Chondrocyte (in vitro differentiated cells): Measurements from ENCODE around the gene UBA52. TPM values are rescaled to one million over a fixed set of nuclear protein-coding genes. Genes with fewer than 3 reads are reported as not detected.

Source experiments
- DNase-seq: peaks from one replicate; pipeline ENCODE4 v3.0.0; 2021; ENCODE audit warnings: mixed read lengths, low spot score
- H3K27ac Mint-ChIP-seq: one replicate; pipeline ENCODE4 v1.8.0; 2021; ENCODE audit warnings: mild to moderate bottlenecking, moderate library complexity, mixed read lengths; ENCODE audit not compliant: unreplicated experiment
- H3K27me3 Mint-ChIP-seq: 2 replicates; pipeline ENCODE4 v1.8.0; 2021; ENCODE audit warnings: low read depth, mixed read lengths
- H3K36me3 Mint-ChIP-seq: 2 replicates; pipeline ENCODE4 v1.8.0; 2021; ENCODE audit warnings: low read depth, mixed read lengths
- H3K4me1 Mint-ChIP-seq: 2 replicates; pipeline ENCODE4 v1.8.0; 2021; ENCODE audit warnings: low read depth, mild to moderate bottlenecking, mixed read lengths
- H3K4me3 Mint-ChIP-seq: one replicate; pipeline ENCODE4 v1.8.0; 2021; ENCODE audit warnings: mild to moderate bottlenecking, moderate library complexity, mixed read lengths; ENCODE audit not compliant: unreplicated experiment
- H3K9me3 Mint-ChIP-seq: 2 replicates; pipeline ENCODE4 v1.8.0; 2021; ENCODE audit warnings: low read depth, mixed read lengths
- CTCF ChIP-seq: fragments of 200-600 bp; sonication (generic); IDR thresholded peaks from 2 replicates; pipeline ENCODE4 v1.5.0; 2021; ENCODE audit warnings: antibody characterized with exemption, mild to moderate bottlenecking, moderate library complexity
- total RNA-seq: library from RNA; stranded (reverse); gene quantifications from 3 replicates; pipeline ENCODE4 v1.2.1, GENCODE V29; 2021

The UBA52 gene
- total RNA-seq, 1 donor from 2014 or later, result 749 TPM

GRCh38 chr19:18594096-18594823, 22.6 kb downstream of the UBA52 start:
- H3K36me3 Mint-ChIP-seq, result no peaks in the 10 kb centered on the region
- peak; percentile 89 for TF ChIP-seq CTCF
- H3K4me1 Mint-ChIP-seq, result peaks cover 14% of the 10 kb centered on the region
- H3K27me3 Mint-ChIP-seq, result no peaks in the 10 kb centered on the region
- H3K27ac Mint-ChIP-seq, result no peak overlapping the region
- no peaks in the 10 kb centered on the region for H3K9me3 Mint-ChIP-seq
- peak overlapping the region; percentile 59 for H3K4me3 Mint-ChIP-seq
- DNase-seq, result no peak

DNA sequence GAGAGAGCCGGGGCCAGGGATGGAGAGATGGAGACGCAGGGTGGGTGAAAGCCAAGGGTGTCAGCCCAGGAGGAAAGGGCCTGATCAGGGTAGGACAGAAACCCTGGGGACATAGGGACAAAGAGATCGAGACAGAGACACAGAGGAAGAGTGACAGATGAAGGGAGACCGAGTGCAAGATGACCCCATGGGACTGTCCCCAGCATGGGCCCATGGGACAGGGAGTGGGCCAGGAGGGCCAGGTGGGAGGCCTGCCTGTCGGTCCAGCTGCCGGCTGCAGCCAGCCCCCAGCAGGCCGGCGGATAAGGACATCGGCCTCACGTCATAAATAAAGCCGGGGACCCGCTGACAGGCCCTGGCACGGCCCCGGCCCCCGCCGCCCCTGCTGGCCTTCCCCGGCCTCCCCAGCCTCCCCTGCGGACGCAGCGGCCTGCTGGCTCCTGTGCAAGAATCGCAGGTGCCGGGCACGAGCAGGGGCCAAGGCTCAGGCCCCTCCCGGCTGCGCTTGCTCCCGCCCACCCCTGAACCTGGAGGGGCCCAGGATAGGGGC, 23.2 kb downstream of the UBA52 start:
- H3K27me3 Mint-ChIP-seq, result no peaks in the 10 kb centered on the region
- peak overlapping the region; percentile 59 for H3K4me3 Mint-ChIP-seq
- no peak for TF ChIP-seq CTCF
- H3K9me3 Mint-ChIP-seq, result no peaks in the 10 kb centered on the region
- H3K36me3 Mint-ChIP-seq, result no peaks in the 10 kb centered on the region
- H3K27ac Mint-ChIP-seq, result no peak overlapping the region
- no peak for DNase-seq
- peaks cover 10% of the 10 kb centered on the region for H3K4me1 Mint-ChIP-seq

DNA sequence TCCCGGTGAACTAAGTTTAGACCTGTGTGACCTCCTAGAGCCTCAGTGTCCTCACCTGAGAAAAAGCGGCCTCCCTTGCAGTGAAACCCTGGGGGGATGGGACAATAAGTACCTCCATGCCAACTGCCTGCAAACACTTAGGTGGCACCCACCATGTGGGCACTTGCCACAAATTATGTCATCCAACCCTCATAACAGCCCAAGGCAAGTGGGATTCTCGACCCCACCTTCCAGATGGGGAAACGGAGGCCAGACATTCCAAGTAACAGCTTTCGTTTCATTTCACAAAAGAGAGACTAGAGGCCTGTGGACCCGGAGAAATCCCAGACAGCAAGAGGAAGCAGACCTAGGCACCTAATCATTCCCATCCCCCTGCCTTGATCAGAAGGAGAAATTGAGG, 23.8 kb downstream of the UBA52 start:
- no peak for DNase-seq
- H3K9me3 Mint-ChIP-seq, result no peaks in the 10 kb centered on the region
- no peak overlapping the region for H3K4me3 Mint-ChIP-seq
- H3K36me3 Mint-ChIP-seq, result no peaks in the 10 kb centered on the region
- TF ChIP-seq CTCF, result no peak
- H3K27me3 Mint-ChIP-seq, result no peaks in the 10 kb centered on the region
- no peak overlapping the region for H3K27ac Mint-ChIP-seq
- peaks cover 5% of the 10 kb centered on the region for H3K4me1 Mint-ChIP-seq

DNA sequence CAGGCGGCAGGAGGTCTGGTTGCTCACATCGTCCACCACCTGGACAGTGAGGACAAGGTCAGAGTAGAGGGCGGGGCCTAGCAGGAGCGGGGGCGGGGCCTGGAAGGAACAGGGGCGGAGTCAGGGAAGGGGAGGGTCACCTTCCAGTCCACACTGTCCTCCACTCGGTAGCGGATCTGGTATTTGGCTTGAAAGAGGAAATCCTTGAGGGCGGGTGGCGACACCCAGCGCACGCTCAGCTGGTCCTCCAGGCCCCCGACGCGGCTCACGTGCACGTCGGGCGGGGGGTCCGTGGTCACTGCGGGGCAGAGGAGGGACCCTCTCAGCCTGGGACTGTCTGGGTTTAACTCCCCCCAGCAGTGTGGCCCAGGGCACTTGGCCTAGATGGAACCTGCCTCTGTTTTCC, 25.1 kb downstream of the UBA52 start:
- H3K9me3 Mint-ChIP-seq, result no peaks in the 10 kb centered on the region
- no peak overlapping the region for H3K4me3 Mint-ChIP-seq
- H3K27me3 Mint-ChIP-seq, result no peaks in the 10 kb centered on the region
- H3K27ac Mint-ChIP-seq, result no peak overlapping the region
- TF ChIP-seq CTCF, result no peak
- H3K4me1 Mint-ChIP-seq, result peaks cover 3% of the 10 kb centered on the region
- no peak for DNase-seq
- no peaks in the 10 kb centered on the region for H3K36me3 Mint-ChIP-seq

DNA sequence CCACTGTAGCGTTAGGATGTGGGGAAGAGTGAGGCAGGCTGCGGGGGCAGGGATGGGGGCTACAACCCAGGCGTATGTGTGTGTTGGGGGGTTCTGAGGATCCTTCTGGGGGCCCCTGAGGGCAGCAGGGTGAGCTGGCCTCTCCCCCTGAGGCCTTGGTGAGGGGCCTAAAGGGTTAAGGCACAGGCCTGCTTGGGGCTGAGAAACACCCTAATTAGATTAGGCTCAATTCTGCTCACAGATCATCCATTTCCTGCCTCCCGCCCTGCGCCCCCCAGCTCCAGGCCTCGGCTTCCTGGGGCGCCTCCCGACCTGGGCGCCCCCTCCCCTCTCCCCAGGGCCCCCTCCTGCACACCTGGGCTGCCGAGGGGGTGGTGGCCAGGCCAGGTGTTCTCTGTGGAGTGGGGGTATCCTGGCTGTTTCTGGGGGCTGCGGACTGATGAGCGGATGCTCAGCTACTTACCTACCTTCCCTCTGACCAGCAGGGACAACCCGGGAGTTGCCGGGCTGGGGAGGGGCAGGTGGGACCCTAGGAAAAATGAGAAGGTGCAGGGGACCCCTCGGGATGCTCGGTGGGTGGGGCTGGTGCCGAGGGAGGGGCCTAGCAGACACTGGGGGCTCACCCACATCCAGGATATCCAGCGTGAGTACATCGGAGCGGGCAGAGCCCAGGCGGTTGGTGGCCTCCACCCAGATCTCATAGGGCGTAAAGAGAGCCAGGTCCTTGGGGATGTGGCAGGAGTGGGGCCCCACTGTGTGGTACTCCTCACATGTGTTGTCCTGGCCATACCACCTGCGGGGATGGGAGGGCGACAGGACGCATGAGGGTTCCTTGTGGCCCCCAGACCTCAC, 26.4 kb downstream of the UBA52 start:
- TF ChIP-seq CTCF, result no peak
- H3K4me1 Mint-ChIP-seq, result peaks cover 5% of the 10 kb centered on the region
- H3K27me3 Mint-ChIP-seq, result peaks cover 2% of the 10 kb centered on the region
- H3K27ac Mint-ChIP-seq, result no peak overlapping the region
- DNase-seq, result no peak
- H3K9me3 Mint-ChIP-seq, result no peaks in the 10 kb centered on the region
- no peak overlapping the region for H3K4me3 Mint-ChIP-seq
- H3K36me3 Mint-ChIP-seq, result no peaks in the 10 kb centered on the region
